PC-9 (cell line): ENCODE data around the gene SYPL1. TPM values are rescaled to one million over a fixed set of nuclear protein-coding genes. Genes with fewer than 3 reads are reported as not detected.

Experiments used
- BruUV-seq: library from RNA; stranded (reverse); fragments of 400-500 nt; replicated peaks from 2 replicates; lab custom pipeline; 2021; lab: Mats Ljungman, UMichigan
- CTCF ChIA-PET: fragments of 300-600 bp; sonication (Branson Sonifier 250); formaldehyde crosslinking; loops from one replicate; lab custom pipeline; 2022; ENCODE audit warnings: antibody characterized with exemption; lab: Charles Lee
- POLR2A ChIA-PET: fragments of 300-600 bp; sonication (Branson Sonifier 250); formaldehyde crosslinking; loops from one replicate; lab custom pipeline; 2022; ENCODE audit warnings: antibody characterized with exemption; ENCODE audit not compliant: unreplicated experiment; lab: Charles Lee
- DNase-seq, 2 experiments: peaks; one replicate each; pipeline versions ENCODE4 v3.0.0 to v3.0.0-alpha.2; 2015 to 2022; ENCODE audit warnings: mixed read lengths in 1 of 2
- H2AFZ ChIP-seq: fragments of 200-600 bp; sonication (generic); 2 replicates; pipeline ENCODE4 v1.8.1; 2017; ENCODE audit warnings: antibody characterized with exemption
- H3F3A ChIP-seq: fragments of 200-600 bp; sonication (generic); 2 replicates; pipeline ENCODE4 v1.8.1; 2017; ENCODE audit warnings: antibody characterized with exemption, mild to moderate bottlenecking, low read depth; ENCODE audit not compliant: insufficient read depth
- H3K27ac ChIP-seq: fragments of 200-600 bp; sonication (generic); 2 replicates; pipeline ENCODE4 v1.6.1; 2016; ENCODE audit warnings: mixed run types
- H3K27me3 ChIP-seq: fragments of 200-600 bp; sonication (generic); 2 replicates; pipeline ENCODE4 v1.6.1; 2016; ENCODE audit warnings: low read depth, mixed run types; ENCODE audit not compliant: insufficient read depth
- H3K36me3 ChIP-seq: fragments of 200-600 bp; sonication (generic); 2 replicates; pipeline ENCODE4 v1.6.1; 2016; ENCODE audit warnings: low read depth, mixed run types
- H3K4me1 ChIP-seq: fragments of 200-600 bp; sonication (generic); replicated peaks from 2 replicates; pipeline ENCODE4 v1.6.1; 2016; ENCODE audit warnings: mixed run types; ENCODE audit not compliant: insufficient read depth
- H3K4me2 ChIP-seq: fragments of 200-600 bp; sonication (generic); 2 replicates; pipeline ENCODE4 v1.6.1; 2017; ENCODE audit warnings: mixed run types
- H3K4me3 ChIP-seq: fragments of 200-600 bp; sonication (generic); 2 replicates; pipeline ENCODE4 v1.6.1; 2016; ENCODE audit warnings: mixed run types
- H3K79me2 ChIP-seq: fragments of 200-600 bp; sonication (generic); 2 replicates; pipeline ENCODE4 v1.6.1; 2017; ENCODE audit warnings: low read depth, mixed run types
- H3K9me2 ChIP-seq: fragments of 200-600 bp; sonication (generic); 2 replicates; pipeline ENCODE4 v1.8.1; 2017; ENCODE audit warnings: mild to moderate bottlenecking; ENCODE audit not compliant: insufficient read depth
- H3K9me3 ChIP-seq: fragments of 200-600 bp; sonication (generic); 2 replicates; pipeline ENCODE4 v1.8.1; 2016; ENCODE audit warnings: low read depth; ENCODE audit not compliant: insufficient read depth
- H4K20me1 ChIP-seq: fragments of 200-600 bp; sonication (generic); 2 replicates; pipeline ENCODE4 v1.8.1; 2017; ENCODE audit not compliant: insufficient read depth
- CTCF ChIP-seq: fragments of 200-600 bp; sonication (generic); conservative IDR thresholded peaks from 2 replicates; pipeline ENCODE4 v1.6.1; 2017; ENCODE audit warnings: mixed run types, antibody characterized with exemption, mild to moderate bottlenecking, moderate library complexity
- EZH2 ChIP-seq: fragments of 200-600 bp; sonication (generic); IDR thresholded peaks from 2 replicates; pipeline ENCODE4 v1.8.0; 2017; ENCODE audit warnings: antibody characterized with exemption, low read depth
- intact Hi-C: fragments of 100-400 bp; cut with micrococcal nuclease; formaldehyde crosslinking; loops from one replicate; pipeline ENCODE4 v1.10.0; 2022; ENCODE audit not compliant: unreplicated experiment
- total RNA-seq: library from RNA; stranded (reverse); gene quantifications from 2 replicates; pipeline ENCODE4 v1.2.3, GENCODE V29; 2021

SYPL1 gene
- total RNA-seq, 1 experiment from 2014 or later, result 102 TPM

- H2AFZ ChIP-seq, result peak overlapping the region; percentile 42; the same call in 1 of the 2 replicates
- H3K27ac ChIP-seq, result no peak overlapping the region
- CTCF ChIA-PET, result interaction anchor here (0.7 to 2.0 kb wide), 10 partner anchors 13 to 755 kb away, joined by 3 to 17 read pairs (median 4); no protein-coding TSS in a partner anchor
- H3K9me2 ChIP-seq, result no peaks in the 10 kb centered on the region
- H3K36me3 ChIP-seq, result no peaks in the 10 kb centered on the region
- TF ChIP-seq CTCF, result peak; percentile 94
- TF ChIP-seq EZH2, result no peak
- H4K20me1 ChIP-seq, result no peaks in the 10 kb centered on the region
- H3K27me3 ChIP-seq, result no peaks in the 10 kb centered on the region
- intact Hi-C loops, result loop anchor here (1.0 to 10.0 kb wide), 9 partner anchors 42 to 1229 kb away; partner anchors contain the start of genes ATXN7L1 and SYPL1
- H3K79me2 ChIP-seq, result no peaks in the 10 kb centered on the region
- no peak overlapping the region for H3K4me3 ChIP-seq
- BruUV-seq, result no TSS peak
- POLR2A ChIA-PET, result no interaction called here
- H3F3A ChIP-seq, result peaks cover 7% of the 10 kb centered on the region; the same call in 1 of the 2 replicates
- peak overlapping the region; percentile 49 for H3K4me2 ChIP-seq
- peak; percentile 68 to 89 for DNase-seq
- no peaks in the 10 kb centered on the region for H3K9me3 ChIP-seq
- peaks cover 12% of the 10 kb centered on the region for H3K4me1 ChIP-seq
These were observed 41.9 kb upstream of the SYPL1 start for GRCh38 chr7:106153891-106154449.

- intact Hi-C loops, result loop anchor here (2.0 to 10.0 kb wide), 5 partner anchors 217 to 1227 kb away; partner anchors contain the start of gene ATXN7L1
- no peak for TF ChIP-seq CTCF
- TF ChIP-seq EZH2, result no peak
- H3F3A ChIP-seq, result peaks cover 7% of the 10 kb centered on the region; the same call in 1 of the 2 replicates
These were observed 40.2 kb upstream of the SYPL1 start for GRCh38 chr7:106152313-106152665.

GRCh38 chr7:106151459-106152312 lies 39.6 kb upstream of the SYPL1 start:
- Histone ChIP-seq H2AFZ (no peak overlapping the region), H3K27ac (no peak overlapping the region), H3K9me2 (no peaks in the 10 kb centered on the region), H4K20me1 (no peaks in the 10 kb centered on the region), H3K4me3 (no peak overlapping the region), H3K4me1 (peaks cover 12% of the 10 kb centered on the region), H3K27me3 (no peaks in the 10 kb centered on the region), H3K79me2 (no peaks in the 10 kb centered on the region), H3K4me2 (no peak overlapping the region), H3K9me3 (no peaks in the 10 kb centered on the region), H3F3A (peaks cover 7% of the 10 kb centered on the region; the same call in 1 of the 2 replicates), H3K36me3 (no peaks in the 10 kb centered on the region)
- POLR2A ChIA-PET, result interaction anchor here (0.5 kb wide), 2 partner anchors 312 to 594 kb away, joined by 3 read pairs; no protein-coding TSS in a partner anchor
- BruUV-seq, result no TSS peak
- DNase-seq, result no peak
- intact Hi-C loops, result loop anchor here (2.0 to 10.0 kb wide), 5 partner anchors 217 to 1227 kb away; partner anchors contain the start of gene ATXN7L1
- TF ChIP-seq EZH2 (no peak), CTCF (no peak)
- CTCF ChIA-PET, result no interaction called here

More at GRCh38 chr7:106152313-106152665, 40.2 kb upstream of the SYPL1 start:
- CTCF ChIA-PET, result interaction anchor here (1.3 kb wide), 2 partner anchors 32 to 104 kb away, joined by 3 to 7 read pairs; no protein-coding TSS in a partner anchor
- no peak for DNase-seq
- Histone ChIP-seq H3K27ac (no peak overlapping the region), H3K27me3 (no peaks in the 10 kb centered on the region), H4K20me1 (no peaks in the 10 kb centered on the region), H3K9me2 (no peaks in the 10 kb centered on the region), H3K4me2 (no peak overlapping the region), H2AFZ (no peak overlapping the region), H3K4me1 (peaks cover 12% of the 10 kb centered on the region), H3K9me3 (no peaks in the 10 kb centered on the region), H3K36me3 (no peaks in the 10 kb centered on the region), H3K4me3 (no peak overlapping the region), H3K79me2 (no peaks in the 10 kb centered on the region)
- POLR2A ChIA-PET, result interaction anchor here (0.5 to 0.6 kb wide), 2 partner anchors 81 to 594 kb away, joined by 3 to 4 read pairs; no protein-coding TSS in a partner anchor
- no TSS peak for BruUV-seq
